Muscle layer of duodenum (tissue), 2 donors: ENCODE results near the gene ENPP7.

Experiments
- H3K27ac ChIP-seq: one replicate; pipeline ENCODE4 v1.7.0; 2013; ENCODE audit warnings: mild to moderate bottlenecking, low read length
- H3K27me3 ChIP-seq: one replicate; pipeline ENCODE4 v1.7.0; 2013; ENCODE audit warnings: low read depth, mild to moderate bottlenecking, control low read depth, low read length
- H3K36me3 ChIP-seq, 2 donors: one replicate each; pipeline ENCODE4 v1.7.0; 2013; ENCODE audit warnings: low read length in 2 of 2, control low read depth in 1 of 2, mild to moderate bottlenecking in 1 of 2; ENCODE audit not compliant: insufficient read depth in 2 of 2, control insufficient read depth in 1 of 2
- H3K4me1 ChIP-seq, 2 donors: one replicate each; pipeline ENCODE4 v1.7.0; 2013; ENCODE audit warnings: low read length in 2 of 2, mild to moderate bottlenecking in 2 of 2, control low read depth in 1 of 2, moderate library complexity in 1 of 2; ENCODE audit not compliant: insufficient read depth in 2 of 2, control insufficient read depth in 1 of 2
- H3K4me3 ChIP-seq, 2 donors: one replicate each; pipeline ENCODE4 v1.7.0; 2013; ENCODE audit warnings: low read length in 2 of 2, low read depth in 1 of 2, mild to moderate bottlenecking in 1 of 2
- H3K9me3 ChIP-seq, 2 donors: one replicate each; pipeline ENCODE4 v1.7.0; 2013; ENCODE audit warnings: low read length in 2 of 2, control low read depth in 1 of 2, mild to moderate bottlenecking in 1 of 2; ENCODE audit not compliant: control insufficient read depth in 1 of 2
- donor health status: healthy.

ENPP7 gene

GRCh38 chr17:79730769-79731483 lies at the start of gene ENPP7:
Gene ENPP7, plus strand, starts transcription at chr17:79730943. Its CDS starts 197 bp downstream, at chr17:79731140.
- peaks cover 0 to 10% of the 10 kb centered on the region in 2 donors for H3K4me1 ChIP-seq
- no peak within 1 kb of the TSS for H3K27ac ChIP-seq
- H3K36me3 ChIP-seq, result no peaks in the 10 kb centered on the region
- H3K4me3 ChIP-seq, result no peak within 1 kb of the TSS
- no peaks in the 10 kb centered on the region for H3K27me3 ChIP-seq
- no peaks in the 10 kb centered on the region for H3K9me3 ChIP-seq

GRCh38 chr17:79681101-79681621 lies 49.6 kb upstream of the ENPP7 start:
- H3K27ac ChIP-seq, result no peak overlapping the region
- no peaks in the 10 kb centered on the region for H3K4me1 ChIP-seq
- no peaks in the 10 kb centered on the region for H3K36me3 ChIP-seq
- peaks cover 4% of the 10 kb centered on the region for H3K27me3 ChIP-seq
- H3K9me3 ChIP-seq, result no peaks in the 10 kb centered on the region
- H3K4me3 ChIP-seq, result no peak overlapping the region

- no peak overlapping the region for H3K4me3 ChIP-seq
- H3K36me3 ChIP-seq, result no peaks in the 10 kb centered on the region
- H3K9me3 ChIP-seq, result no peaks in the 10 kb centered on the region
- peaks cover 4% of the 10 kb centered on the region for H3K27me3 ChIP-seq
- H3K4me1 ChIP-seq, result no peaks in the 10 kb centered on the region
- H3K27ac ChIP-seq, result no peak overlapping the region
Observed at GRCh38 chr17:79681628-79682261, 49.0 kb upstream of the ENPP7 start.

- H3K4me1 ChIP-seq, result no peaks in the 10 kb centered on the region
Observed at GRCh38 chr17:79683365-79683764, 47.4 kb upstream of the ENPP7 start.

DNA sequence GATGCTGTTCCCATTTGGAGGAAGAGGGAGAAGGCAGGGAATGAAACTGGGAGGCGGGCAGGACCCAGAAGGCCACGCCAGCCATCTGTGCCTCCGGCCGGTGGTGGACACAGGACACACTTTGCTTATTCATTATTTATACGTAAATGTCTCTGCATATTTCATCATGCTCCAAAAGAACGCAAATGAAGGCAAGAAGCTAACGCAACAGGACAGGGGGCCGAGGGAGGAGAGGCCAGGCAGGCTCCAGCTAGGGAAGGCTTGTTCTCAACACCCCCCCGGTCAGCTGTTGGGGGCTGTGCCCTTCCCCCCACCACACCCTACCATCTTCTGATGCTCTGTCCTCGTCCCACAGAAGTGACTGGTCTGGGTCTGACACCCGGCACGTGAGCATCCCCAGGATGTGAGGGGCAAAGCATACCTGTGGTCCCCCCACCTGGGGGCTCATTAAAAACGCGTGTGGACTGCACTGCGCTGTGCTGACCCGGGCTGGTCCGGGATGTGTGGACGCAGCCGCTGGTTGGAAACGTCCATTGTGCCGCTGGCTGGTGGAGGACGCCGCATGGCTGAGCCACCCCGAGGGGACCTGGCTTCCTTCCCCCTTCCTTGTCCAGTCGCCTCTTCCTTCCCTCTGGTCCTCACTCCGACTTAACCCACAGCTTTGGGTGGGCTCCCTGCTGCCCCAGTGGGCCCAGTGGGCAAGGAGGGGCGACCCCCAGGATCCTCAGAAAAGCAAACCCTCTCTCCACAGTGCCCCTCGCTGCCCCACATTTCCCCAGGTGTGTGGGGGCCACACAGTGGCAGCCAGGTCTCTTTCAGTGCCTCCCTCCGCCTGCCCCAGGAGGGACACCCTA lies 46.4 kb upstream of the ENPP7 start:
- H3K9me3 ChIP-seq, result no peaks in the 10 kb centered on the region
- H3K27me3 ChIP-seq, result peaks cover 4% of the 10 kb centered on the region
- H3K4me1 ChIP-seq, result no peaks in the 10 kb centered on the region
- H3K36me3 ChIP-seq, result no peaks in the 10 kb centered on the region
- H3K4me3 ChIP-seq, result no peak overlapping the region
- no peak overlapping the region for H3K27ac ChIP-seq

More at GRCh38 chr17:79683365-79683764, 47.4 kb upstream of the ENPP7 start:
- H3K27ac ChIP-seq, result no peak overlapping the region
- no peaks in the 10 kb centered on the region for H3K9me3 ChIP-seq
- H3K4me3 ChIP-seq, result no peak overlapping the region
- H3K27me3 ChIP-seq, result peaks cover 4% of the 10 kb centered on the region
- H3K36me3 ChIP-seq, result no peaks in the 10 kb centered on the region

DNA sequence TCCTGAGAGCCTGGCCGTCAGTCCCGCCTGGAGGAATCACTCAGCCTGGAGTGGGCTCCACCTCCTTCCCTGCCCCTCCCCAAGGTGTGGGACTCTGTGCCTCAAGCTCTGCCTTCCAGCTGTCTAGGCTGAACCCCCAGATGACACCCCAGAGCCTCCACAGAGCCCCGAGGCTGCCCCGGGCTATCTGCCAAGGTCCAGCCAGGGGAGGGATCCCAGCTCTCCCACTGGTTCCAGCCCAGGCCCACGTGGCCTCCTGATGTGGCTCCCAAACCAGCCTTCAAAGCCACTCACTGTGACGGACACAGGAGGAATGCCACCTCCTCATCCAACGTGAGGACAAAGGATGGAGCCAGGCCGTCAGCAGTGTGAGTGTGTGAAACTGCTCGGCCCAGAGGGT lies 45.6 kb upstream of the ENPP7 start:
- Histone ChIP-seq H3K9me3 (no peaks in the 10 kb centered on the region), H3K36me3 (no peaks in the 10 kb centered on the region), H3K4me3 (no peak overlapping the region), H3K27ac (no peak overlapping the region), H3K4me1 (peaks cover 0 to under 1% of the 10 kb centered on the region in 2 donors), H3K27me3 (peaks cover 4% of the 10 kb centered on the region)

DNA sequence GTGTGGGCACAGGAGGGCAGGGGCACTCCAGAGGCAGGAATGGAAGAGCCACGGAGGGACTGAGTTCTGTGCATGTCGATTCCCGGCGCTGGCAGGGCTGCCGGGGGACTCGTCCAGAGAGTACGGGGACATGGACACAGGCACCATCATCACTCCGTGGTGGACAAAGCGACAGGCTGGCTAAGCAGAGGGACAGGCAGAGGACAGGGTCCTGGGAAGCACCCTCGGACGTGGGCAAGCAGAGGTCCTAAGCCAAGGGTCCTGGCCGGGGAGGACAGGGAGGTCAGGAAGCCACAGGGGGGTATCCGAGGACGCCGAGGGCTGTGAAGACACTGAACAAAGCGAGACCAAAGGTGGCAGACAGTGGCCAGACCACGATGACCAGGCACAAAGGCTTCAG lies 44.3 kb upstream of the ENPP7 start:
- no peak overlapping the region for H3K27ac ChIP-seq
- H3K9me3 ChIP-seq, result no peaks in the 10 kb centered on the region

GRCh38 chr17:79690466-79690865 lies 40.3 kb upstream of the ENPP7 start:
- H3K9me3 ChIP-seq, result no peaks in the 10 kb centered on the region
- H3K4me1 ChIP-seq, result peaks cover 0 to 30% of the 10 kb centered on the region in 2 donors
- H3K36me3 ChIP-seq, result no peaks in the 10 kb centered on the region
- H3K27me3 ChIP-seq, result no peaks in the 10 kb centered on the region
- no peak overlapping the region for H3K27ac ChIP-seq
- no peak overlapping the region for H3K4me3 ChIP-seq

More for the DNA sequence above, 44.3 kb upstream of the ENPP7 start:
- H3K4me3 ChIP-seq, result no peak overlapping the region
- H3K36me3 ChIP-seq, result no peaks in the 10 kb centered on the region
- peaks cover 4% of the 10 kb centered on the region for H3K27me3 ChIP-seq
- H3K4me1 ChIP-seq, result peaks cover 0 to 14% of the 10 kb centered on the region in 2 donors

DNA sequence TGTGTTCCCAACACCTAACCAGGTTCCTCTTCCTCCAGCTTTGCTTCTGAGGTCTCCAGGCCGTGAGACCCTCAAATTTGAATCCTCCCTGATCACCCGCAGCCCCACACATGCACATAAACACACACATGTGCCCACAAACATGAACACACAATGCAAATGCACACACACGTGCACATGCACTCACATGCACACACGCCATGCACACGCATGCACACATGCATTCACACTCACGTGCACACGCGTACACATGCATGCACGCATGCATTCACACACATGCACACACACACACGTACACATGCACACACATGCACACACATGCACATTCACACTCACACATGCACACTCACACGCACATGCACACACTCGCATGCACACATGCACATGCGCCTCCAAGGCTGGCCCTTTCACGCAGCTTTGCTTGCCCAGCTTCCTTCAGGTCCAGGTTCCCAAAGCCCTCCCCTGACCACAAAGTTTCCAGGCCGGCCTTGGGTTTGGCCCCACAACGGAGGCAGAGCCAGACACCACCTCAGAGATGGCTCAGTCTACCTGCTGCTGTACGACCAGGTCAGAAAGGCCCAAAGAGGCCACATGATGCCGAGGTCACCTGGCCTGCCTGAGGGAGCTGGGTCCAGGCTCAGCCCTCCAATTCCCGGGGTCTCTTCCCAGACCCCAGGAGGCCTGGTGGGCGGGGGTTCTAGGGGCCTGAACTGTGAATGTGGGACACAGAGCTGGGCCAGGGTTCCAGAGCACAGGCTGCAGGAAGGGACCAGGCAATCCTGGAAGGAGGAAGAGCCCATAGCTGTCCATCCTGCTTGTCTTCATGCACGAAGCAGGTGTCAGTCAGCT lies 39.5 kb upstream of the ENPP7 start:
- no peaks in the 10 kb centered on the region for H3K36me3 ChIP-seq
- H3K27me3 ChIP-seq, result no peaks in the 10 kb centered on the region
- H3K27ac ChIP-seq, result no peak overlapping the region
- no peak overlapping the region for H3K4me3 ChIP-seq
- H3K9me3 ChIP-seq, result no peaks in the 10 kb centered on the region
- H3K4me1 ChIP-seq, result peaks cover 0 to 38% of the 10 kb centered on the region in 2 donors

- Histone ChIP-seq H3K4me3 (no peak overlapping the region), H3K36me3 (no peaks in the 10 kb centered on the region), H3K4me1 (peaks cover 0 to 43% of the 10 kb centered on the region in 2 donors), H3K27me3 (no peaks in the 10 kb centered on the region), H3K27ac (no peak overlapping the region), H3K9me3 (no peaks in the 10 kb centered on the region)
Observed at GRCh38 chr17:79691931-79692330, 38.8 kb upstream of the ENPP7 start.
